Measurements from ENCODE around the gene CDC42. TPM values are rescaled to one million over a fixed set of nuclear protein-coding genes. Genes with fewer than 3 reads are reported as not detected.
A peak's percentile ranks its signal among the peaks of the same experiment; 100 is the strongest.

The CDC42 gene
- total and polyA plus RNA-seq, 9 of the 15 experiments (the other 6 are each of a cell fraction or from before 2014, with no cell fraction given) = 186 to 398 (median 325) TPM

- TF ChIP-seq ZNF24 (IDR thresholded peaks at IDR 0.05) (no peak; the same call in 1 of the 2 replicates), E2F6 (IDR thresholded peaks at IDR 0.05; ENCODE audit: borderline replicate concordance in 1 of 2, extremely low read depth in 1 of 2, insufficient read depth in 1 of 2, insufficient read length in 1 of 2, low read depth in 1 of 2, low read length in 1 of 2, poor library complexity in 1 of 2, severe bottlenecking in 1 of 2) (peak; percentile 21 to 31), ZBTB7A (IDR thresholded peaks at IDR 0.05; ENCODE audit: borderline replicate concordance, control insufficient read depth, low read depth, low read length) (peak; percentile 82; the same call in 1 of the 2 replicates), CEBPG (CRISPR knock-in tag; IDR thresholded peaks at IDR 0.05) (0 out of 2 replicates have a peak, but pooled peaks have one; percentile 5), CEBPG (tag; conservative IDR thresholded peaks at IDR 0.05 in 1 of 2, IDR thresholded peaks at IDR 0.05 in 1 of 2) (no peak), NELFE (IDR thresholded peaks at IDR 0.05; ENCODE audit: insufficient read depth, insufficient read length) (no peak), TAF1 (IDR thresholded peaks at IDR 0.05; ENCODE audit: control insufficient read depth, extremely low read depth, insufficient read depth, low read length, severe bottlenecking) (peak; percentile 95), ETV1 (tag; conservative IDR thresholded peaks at IDR 0.05; ENCODE audit: low read depth) (no peak), E2F1 (CRISPR knock-in tag; IDR thresholded peaks at IDR 0.05) (peak; percentile 46; the same call in 1 of the 2 replicates), POLR2H (tag; IDR thresholded peaks at IDR 0.05; ENCODE audit: low read depth) (peak; percentile 76), TCF7 (IDR thresholded peaks at IDR 0.05; ENCODE audit: borderline replicate concordance) (0 out of 2 replicates have a peak, but pooled peaks have one; percentile 8), ZFX (CRISPR knock-in tag; IDR thresholded peaks at IDR 0.05) (peak; percentile 54), JUND (IDR thresholded peaks at IDR 0.05; ENCODE audit: borderline replicate concordance, low read depth, low read length) (peak; percentile 90), JUND (tag; IDR thresholded peaks at IDR 0.05; ENCODE audit: borderline replicate concordance, low read depth, low read length) (peak; percentile 84; the same call in 1 of the 3 replicates), HMGN3 (IDR thresholded peaks at IDR 0.05; ENCODE audit: borderline replicate concordance, extremely low read depth, insufficient read length, low read depth, low read length) (peak; percentile 87), HIVEP1 (CRISPR knock-in tag; IDR thresholded peaks at IDR 0.05) (peak; percentile 63; the same call in 1 of the 2 replicates), SRSF9 (IDR thresholded peaks at IDR 0.05; ENCODE audit: borderline replicate concordance, low read depth, low read length) (no peak), SMARCE1 (IDR thresholded peaks at IDR 0.05) (no peak), GMEB1 (CRISPR knock-in tag; IDR thresholded peaks at IDR 0.05) (peak; percentile 100), RNF219 (CRISPR knock-in tag; IDR thresholded peaks at IDR 0.05) (no peak)
Observed at GRCh38 chr1:22052115-22053016, at the start of gene CDC42 (continued).
